NK-92 (cell line): ENCODE data around the gene PLXNC1.

Experiments
- DNase-seq: peaks from one replicate; lab custom pipeline; 2025; ENCODE audit not compliant: unreplicated experiment; lab: John Stamatoyannopoulos, UW

The PLXNC1 gene

GRCh38 chr12:94157181-94157580, 8.8 kb downstream of the PLXNC1 start:
- DNase-seq = no peak

DNA sequence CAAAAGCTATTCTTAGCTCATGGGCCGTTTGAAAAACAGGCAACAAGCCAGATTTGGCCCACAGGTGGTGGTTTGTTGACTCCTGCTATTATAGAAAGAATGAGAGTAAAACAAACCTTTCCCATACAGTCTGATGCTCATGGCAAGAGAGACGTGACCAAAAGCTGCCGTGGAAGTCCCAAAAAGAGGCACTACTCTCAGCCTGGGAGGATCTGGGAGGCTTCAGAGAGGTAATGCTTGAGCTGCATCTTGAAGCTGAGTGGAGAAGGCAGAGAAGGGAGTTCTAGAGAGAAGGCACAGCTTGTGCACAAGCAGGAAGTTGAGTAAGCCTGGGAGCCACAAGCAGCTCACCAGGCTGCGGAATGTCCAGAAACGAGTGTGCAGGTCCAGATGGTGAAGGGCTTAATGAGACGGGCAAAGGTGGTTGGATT, 9.6 kb downstream of the PLXNC1 start:
- DNase-seq = no peak

GRCh38 chr12:94158666-94159065, 10.3 kb downstream of the PLXNC1 start:
- DNase-seq = no peak

GRCh38 chr12:94162108-94162507, 13.7 kb downstream of the PLXNC1 start:
- DNase-seq = no peak

DNA sequence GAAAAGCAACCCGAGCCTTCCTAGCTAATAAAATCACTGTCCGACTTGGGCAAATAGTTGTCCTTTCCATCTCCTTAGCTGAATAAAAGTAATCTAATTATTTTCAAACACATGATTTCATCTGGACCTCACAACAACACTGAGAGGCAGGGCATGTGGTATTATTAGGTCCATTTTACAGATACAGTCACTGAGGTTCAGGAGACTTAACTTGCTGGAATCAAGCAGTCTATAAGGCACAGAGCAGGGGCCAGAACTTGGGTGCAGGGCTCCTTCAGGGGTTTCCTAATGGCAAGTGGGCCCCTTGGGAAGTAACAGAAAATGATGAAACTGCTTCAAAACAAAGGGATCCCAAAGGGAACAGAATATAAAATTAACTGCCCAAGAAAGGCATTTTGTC, 15.5 kb downstream of the PLXNC1 start:
- DNase-seq = no peak

DNA sequence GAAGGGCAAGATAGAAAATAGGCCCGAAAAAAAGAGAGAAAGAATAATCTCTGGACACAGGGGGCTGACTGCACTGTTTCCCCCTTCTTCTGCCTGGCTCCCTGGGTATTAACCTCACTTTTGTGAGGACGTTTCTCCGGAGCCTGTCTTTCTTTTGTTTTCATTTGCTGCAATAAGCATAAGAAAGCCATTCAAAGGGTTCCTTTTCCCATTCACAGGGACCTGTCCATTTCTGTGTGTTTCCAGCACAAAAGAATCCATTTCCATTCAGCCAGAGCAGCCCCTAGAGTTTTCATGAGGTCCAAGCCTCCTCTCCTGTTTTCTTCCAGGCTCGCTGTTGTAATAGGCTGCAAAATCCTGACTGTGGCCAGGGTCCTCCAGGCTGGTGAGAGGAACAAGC, 16.8 kb downstream of the PLXNC1 start:
- DNase-seq = no peak

- no peak for DNase-seq
These were observed 17.4 kb downstream of the PLXNC1 start for GRCh38 chr12:94165670-94166364.

DNA sequence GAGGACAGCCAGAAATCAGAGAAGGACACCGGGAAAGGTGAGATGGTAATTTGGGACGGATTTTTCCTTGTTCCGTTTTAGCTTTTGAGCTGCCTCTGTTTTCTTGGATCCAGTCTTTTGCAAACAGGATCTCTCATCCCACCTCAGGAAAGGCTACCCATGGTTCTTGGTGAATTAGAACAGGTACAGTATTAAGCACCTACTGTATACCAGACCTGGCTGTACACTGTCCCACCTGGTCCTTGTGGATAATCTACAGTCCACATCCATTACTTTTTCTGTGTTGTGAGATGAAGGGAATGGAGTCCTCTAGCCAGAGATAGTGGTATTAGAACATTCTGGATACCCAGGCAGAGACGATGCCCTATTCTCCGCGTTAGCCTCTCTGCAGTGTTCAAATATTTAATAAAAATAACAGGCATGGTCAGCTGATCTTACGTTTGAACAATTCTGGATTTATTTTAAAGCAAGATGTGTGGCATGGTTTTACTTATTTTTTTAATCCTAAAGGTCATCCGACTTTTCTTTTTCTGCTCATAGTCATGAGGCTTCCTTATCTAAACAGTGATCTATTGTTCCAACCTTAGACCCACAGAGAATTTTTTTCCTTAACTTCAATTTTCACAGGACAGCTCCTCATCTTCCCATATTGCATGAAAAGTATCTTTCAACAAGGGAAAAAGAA, 18.8 kb downstream of the PLXNC1 start:
- DNase-seq = no peak

- no peak for DNase-seq
These were observed 19.5 kb downstream of the PLXNC1 start for GRCh38 chr12:94167756-94168416.

- DNase-seq = no peak
These were observed 21.1 kb downstream of the PLXNC1 start for GRCh38 chr12:94169495-94169894.

DNA sequence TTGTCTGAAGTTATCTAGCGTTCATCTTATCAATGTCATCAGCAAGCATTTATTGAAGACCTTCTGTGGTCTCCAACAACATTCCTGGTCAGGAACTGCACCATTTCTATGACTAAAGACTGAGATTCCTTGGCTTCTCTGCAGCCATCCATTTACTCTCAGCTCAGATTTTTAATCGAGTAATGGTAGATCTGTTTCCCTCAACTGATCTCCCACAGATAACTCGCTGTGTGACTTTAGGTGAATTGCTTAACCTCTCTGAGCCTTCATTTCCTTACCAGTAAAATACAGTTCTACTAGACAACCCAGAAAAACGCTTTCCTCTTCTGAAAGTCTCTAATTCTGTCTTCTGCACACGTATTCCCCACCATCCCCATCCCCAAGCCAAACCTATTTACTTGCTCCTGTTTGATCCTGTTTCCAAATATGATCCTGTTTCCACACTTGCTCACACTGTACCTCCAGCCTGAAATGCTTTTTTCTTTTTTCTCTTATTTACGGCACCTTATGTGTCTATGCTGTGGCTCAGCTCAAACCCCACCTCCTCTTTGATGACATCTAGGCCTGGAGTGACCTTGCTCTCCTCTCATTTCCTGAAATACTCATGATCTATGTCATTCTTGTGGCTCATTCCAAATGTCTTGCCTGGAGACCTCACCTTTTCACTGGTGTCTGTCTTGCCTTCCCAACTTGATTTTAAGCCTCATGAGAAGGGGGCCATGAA, 21.8 kb downstream of the PLXNC1 start:
- DNase-seq = no peak

- no peak for DNase-seq
These were observed 22.6 kb downstream of the PLXNC1 start for GRCh38 chr12:94170690-94171594.

DNA sequence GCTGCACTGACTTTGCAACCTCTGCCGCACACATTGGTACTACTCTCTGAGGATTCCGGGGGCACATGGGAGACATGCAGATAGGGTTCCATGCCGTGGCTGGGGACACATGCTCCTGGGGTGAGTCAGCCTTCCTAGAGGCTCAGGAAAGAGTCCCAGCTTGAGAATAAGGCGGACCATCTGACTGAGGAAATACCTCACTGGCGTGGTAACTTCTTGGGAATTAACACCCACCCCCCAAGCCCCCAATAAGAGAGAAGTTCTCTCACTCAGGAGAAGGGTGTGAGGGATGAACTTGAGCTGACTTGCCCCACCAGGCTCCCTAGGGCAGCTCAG, 23.2 kb downstream of the PLXNC1 start:
- no peak for DNase-seq

DNA sequence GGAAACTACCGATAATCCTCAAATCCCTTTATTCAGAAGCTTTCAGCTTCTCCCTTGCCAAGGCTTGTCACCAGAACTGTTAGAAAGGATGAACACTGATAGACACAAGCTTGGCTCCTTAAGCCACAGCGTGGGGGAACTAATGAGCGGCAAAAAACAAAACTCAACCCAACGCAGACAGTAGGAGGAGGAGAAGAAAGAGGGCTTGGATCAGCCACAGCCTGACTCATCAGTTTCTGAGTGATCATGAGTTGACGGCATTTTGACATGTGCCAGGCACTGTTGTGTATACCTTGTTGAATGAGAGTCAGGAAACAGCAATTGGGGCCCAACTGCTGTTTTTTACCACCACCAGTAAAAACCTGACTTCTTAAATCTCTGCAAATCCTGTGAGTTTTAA, 23.7 kb downstream of the PLXNC1 start:
- no peak for DNase-seq

GRCh38 chr12:94172973-94173372, 24.6 kb downstream of the PLXNC1 start:
- no peak for DNase-seq

DNA sequence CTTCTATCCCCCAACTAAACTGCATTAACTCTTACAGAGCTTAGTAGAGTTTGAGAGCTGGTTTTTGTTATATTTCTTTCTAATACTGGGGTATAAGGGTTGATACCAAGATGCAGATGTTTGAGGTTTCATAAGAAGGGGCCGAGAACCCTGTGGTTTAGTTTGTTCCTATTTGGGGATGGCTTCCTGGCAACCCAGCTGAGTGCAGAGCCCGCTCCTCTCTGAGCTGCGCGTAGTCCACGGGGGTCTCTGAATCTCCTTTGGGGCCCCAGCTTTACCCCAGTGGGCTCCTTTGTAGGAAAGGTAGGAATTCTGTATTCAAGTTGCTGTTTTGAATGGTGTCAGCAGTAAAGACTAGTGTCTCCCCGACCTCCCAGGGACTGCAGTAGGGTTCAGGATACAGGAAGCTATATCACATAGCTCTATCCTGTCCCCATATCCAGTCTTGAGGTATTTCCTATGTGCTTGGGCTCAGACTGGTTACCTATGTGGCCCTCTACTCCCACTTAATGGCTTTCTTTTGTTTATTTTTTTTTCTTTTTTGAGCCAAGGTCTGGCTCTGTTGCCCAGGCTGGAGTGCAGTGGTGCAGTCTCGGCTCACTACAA, 25.4 kb downstream of the PLXNC1 start:
- DNase-seq = no peak

GRCh38 chr12:94174576-94174975, 26.2 kb downstream of the PLXNC1 start:
- DNase-seq = no peak

- DNase-seq = no peak
These were observed 27.6 kb downstream of the PLXNC1 start for GRCh38 chr12:94175763-94176668.

GRCh38 chr12:94178054-94178453, 29.7 kb downstream of the PLXNC1 start:
- DNase-seq = no peak
